T1000 (cell line): ENCODE data around the gene GALP.
"Not testable (repeated sequence)": the region's sequence is repeated elsewhere in the genome, so short reads cannot be mapped to it uniquely, and the experiment has no call there.

ENCODE experiments used
- DNase-seq: peaks from one replicate; lab custom pipeline; 2025; ENCODE audit warnings: mixed read lengths; lab: John Stamatoyannopoulos, UW

Gene GALP

GRCh38 chr19:56148096-56148495, 27.7 kb upstream of the GALP start:
- DNase-seq = no peak

DNA sequence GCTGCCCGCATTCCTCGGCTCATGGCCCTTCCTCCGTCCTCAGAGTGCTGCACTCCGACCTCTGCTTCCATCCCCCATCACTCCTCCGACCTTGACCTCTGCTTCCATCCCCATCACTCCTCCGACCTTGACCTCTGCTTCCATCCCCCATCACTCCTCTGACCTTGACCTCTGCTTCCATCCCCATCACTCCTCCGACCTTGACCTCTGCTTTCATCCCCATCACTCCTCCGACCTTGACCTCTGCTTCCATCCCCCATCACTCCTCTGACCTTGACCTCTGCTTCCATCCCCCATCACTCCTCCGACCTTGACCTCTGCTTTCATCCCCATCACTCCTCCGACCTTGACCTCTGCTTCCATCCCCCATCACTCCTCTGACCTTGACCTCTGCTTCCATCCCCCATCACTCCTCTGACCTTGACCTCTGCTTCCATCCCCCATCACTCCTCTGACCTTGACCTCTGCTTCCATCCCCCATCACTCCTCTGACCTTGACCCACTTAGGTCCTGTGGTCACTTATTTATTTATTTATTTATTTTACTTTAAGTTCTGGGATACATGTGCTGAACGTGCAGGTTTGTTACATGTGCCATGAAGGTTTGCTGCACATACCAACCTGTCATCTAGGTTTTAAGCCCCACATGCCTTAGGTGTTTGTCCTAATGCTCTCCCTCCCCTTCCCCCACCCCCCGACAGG, 26.7 kb upstream of the GALP start:
- not testable (repeated sequence) for DNase-seq

GRCh38 chr19:56149656-56150038, 26.2 kb upstream of the GALP start:
- DNase-seq = no peak

DNA sequence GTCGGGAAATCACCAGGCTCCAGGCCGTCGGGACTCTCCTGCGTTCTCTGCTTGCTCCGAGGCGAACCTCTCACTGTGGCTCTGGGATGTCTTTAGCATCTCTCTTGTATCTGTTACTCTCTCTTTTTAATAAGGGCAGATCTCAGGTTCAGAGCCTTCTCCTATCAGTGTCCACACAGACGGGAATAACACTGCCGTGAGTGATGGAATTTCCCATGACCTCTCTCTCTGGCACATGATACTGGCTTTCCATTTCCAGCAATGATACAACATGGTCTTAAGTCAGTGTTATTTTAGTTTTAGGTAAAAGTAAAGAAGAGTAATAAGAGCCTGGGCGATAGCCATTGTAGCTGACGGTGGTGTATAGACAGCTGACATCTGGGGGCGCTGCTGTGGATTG, 25.4 kb upstream of the GALP start:
- no peak for DNase-seq

- no peak for DNase-seq
These were observed 23.2 kb upstream of the GALP start for GRCh38 chr19:56152644-56153043.

- DNase-seq = no peak
These were observed 22.3 kb upstream of the GALP start for GRCh38 chr19:56153507-56153906.

DNA sequence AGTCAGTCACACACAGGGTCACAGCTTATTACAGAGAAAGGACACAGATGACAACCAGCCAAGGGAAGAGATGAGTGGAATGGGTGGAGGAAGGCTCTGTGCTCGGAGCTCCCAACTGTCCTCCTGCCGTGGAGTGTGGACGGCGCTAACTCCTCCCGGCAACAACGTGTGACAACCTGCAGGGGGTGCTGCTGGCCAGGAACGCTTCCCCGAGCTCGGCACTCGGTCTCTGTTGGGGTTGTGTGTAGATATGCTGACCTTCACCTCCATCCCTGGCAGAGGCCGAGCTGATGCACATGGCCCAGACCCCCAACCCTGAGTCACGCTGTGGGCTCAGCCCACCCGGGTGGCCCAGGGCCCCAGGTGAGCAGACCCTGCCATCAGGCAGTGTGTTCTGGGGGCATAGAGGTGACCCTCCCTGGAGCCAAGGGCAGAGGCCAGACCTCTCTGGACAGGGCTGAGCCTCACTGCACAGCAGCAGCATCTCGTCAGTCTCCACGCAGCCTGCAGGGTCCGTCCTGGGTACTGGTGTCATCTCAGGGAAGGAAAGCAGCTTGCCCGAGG, 20.6 kb upstream of the GALP start:
- DNase-seq = no peak

- no peak for DNase-seq
These were observed 19.0 kb upstream of the GALP start for GRCh38 chr19:56156768-56157167.

GRCh38 chr19:56158170-56158757, 17.5 kb upstream of the GALP start:
- DNase-seq = no peak

DNA sequence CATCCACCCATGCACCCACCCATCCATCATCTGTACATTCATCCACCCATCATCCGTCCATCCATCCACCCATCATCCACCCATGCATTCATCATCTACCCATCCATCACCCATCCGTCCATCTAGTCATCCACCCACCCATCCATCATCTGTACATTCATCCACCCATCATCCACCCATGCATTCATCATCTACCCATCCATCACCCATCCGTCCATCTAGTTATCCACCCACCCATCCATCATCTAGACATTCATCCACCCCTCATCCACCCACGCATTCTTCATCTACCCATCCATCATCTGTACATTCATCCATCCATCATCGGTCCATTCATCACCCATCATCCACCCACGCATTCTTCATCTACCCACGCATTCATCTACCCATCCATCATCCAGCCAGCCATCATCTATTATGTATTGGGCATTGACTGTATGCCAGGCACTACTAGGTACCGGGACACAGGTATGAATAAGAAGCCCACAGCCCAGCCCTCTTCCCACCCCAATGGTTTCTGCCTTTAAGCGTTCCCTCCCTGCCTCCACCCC, 16.7 kb upstream of the GALP start:
- no peak for DNase-seq

- DNase-seq = no peak
These were observed 16.1 kb upstream of the GALP start for GRCh38 chr19:56159622-56160271.

DNA sequence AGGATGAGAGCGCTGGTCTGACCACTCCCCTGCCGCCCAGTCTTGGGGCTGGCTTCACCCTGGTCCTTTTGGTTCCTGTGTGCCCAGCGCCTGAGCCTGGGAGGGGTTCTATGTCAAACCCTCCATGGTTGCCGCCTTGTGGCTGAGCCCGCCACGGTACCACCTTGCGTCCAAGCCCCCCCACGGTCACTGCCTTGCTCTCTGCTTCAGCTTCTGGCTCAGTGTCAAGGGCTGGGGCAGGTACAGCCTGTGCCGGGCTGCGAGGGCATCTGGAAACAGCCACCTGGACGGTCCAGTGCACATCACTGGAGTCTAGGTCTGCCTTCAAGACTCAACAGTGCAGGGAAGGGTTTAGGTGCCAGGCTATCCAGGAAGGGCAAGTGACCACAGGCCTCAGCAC, 14.3 kb upstream of the GALP start:
- DNase-seq = no peak

- DNase-seq = no peak
These were observed 13.6 kb upstream of the GALP start for GRCh38 chr19:56162258-56162657.

GRCh38 chr19:56163097-56163496, 12.7 kb upstream of the GALP start:
- DNase-seq = no peak

GRCh38 chr19:56167064-56167578, 8.7 kb upstream of the GALP start:
- DNase-seq = no peak

DNA sequence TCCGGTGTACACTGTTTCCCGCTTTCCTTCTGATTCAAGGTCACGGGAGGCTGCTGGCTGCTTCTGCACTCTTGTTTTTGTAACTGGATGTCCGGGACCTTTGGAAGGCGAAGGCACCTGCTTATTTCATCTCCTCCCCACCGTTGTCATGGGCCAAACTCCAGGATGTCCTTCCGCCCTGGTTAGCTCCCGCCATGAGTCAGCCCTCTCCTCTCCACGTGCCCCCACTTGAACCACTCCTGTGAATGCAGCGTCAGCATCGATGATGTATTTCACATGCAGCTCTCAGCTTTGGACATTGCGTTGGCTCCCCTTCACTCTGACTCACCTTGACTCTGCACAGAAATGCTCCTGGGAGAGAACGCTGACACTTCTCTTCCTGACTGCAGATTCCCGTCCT, 5.5 kb upstream of the GALP start:
- DNase-seq = no peak

DNA sequence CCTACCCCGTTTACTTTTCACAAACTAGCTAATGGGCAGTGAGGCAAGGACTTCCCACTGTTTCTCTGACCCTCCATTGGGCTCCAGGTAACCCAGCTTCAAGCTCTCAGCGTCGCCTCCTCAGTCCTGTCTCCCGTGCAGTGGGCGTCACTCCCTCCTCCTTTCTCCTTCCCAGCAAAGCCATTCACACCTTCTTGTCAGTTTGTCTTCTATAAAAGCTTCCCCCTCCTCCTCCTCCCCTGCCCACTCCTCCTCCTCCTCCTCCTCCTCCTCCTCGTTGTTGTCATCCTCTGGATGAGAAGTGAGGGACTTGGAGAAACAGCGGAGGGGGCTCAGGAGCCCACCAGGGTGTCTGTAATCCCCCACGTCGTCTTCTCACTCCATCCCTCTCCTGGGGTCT, 1.7 kb upstream of the GALP start:
- no peak for DNase-seq

GRCh38 chr19:56174550-56174949, 1.3 kb upstream of the GALP start:
- DNase-seq = no peak

DNA sequence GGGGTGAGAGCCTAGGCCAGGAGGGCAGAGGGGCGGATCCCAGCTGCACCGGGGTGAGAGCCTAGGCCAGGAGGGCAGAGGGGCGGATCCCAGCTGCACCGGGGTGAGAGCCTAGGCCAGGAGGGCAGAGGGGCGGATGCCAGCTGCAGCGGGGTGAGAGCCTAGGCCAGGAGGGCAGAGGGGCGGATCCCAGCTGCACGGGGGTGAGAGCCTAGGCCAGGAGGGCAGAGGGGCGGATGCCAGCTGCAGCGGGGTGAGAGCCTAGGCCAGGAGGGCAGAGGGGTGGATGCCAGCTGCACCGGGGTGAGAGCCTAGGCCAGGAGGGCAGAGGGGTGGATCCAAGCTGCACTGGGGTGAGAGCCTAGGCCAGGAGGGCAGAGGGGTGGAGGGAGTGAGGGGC, 502 bp downstream of the GALP start:
- DNase-seq = not testable (repeated sequence)

DNA sequence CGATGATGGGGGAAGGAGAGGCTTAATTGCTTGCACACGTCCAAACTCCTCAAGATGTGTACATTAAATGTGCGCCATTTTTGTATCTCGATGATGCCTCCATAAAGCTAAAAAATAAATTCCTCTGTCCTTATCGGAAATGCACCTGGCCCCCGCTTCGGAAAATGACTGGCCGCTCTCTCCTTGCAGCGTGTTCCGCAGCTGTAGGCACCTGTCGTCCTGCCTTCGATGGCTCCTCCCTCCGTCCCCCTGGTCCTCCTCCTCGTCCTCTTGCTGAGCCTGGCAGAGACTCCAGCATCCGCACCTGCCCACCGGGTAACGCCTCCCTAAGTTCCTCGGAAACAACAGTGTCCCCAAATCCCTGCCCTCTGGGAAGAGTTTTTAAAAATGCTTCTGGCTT, 1.1 kb downstream of the GALP start:
- no peak for DNase-seq

GRCh38 chr19:56177564-56178243, 1.9 kb downstream of the GALP start:
- no peak for DNase-seq

- no peak for DNase-seq
These were observed 14.0 kb downstream of the GALP start for GRCh38 chr19:56189785-56190184.
